GM23338 (cell line): ENCODE measurements around the gene BRSK1. TPM values are rescaled to one million over a fixed set of nuclear protein-coding genes. Genes with fewer than 3 reads are reported as not detected.

Experiments
- JUNB ChIP-seq: IDR thresholded peaks from one replicate; pipeline ENCODE4 v1.6.1; 2016; ENCODE audit warnings: antibody characterized with exemption; ENCODE audit not compliant: unreplicated experiment
- NANOG ChIP-seq: IDR thresholded peaks from 2 replicates; pipeline ENCODE4 v1.6.1; 2016; ENCODE audit warnings: antibody characterized with exemption, borderline replicate concordance
- POLR2AphosphoS5 ChIP-seq: IDR thresholded peaks from 2 replicates; pipeline ENCODE4 v1.6.1; 2016; ENCODE audit warnings: antibody characterized with exemption, low read depth
- STAT1 ChIP-seq: IDR thresholded peaks from one replicate; pipeline ENCODE4 v1.6.1; 2016; ENCODE audit warnings: antibody characterized with exemption; ENCODE audit not compliant: unreplicated experiment
- ZNF114 ChIP-seq: fragments of 250-450 bp; sonication (Bioruptor Pico); IDR thresholded peaks from 2 replicates; pipeline ENCODE4 v1.5.0; 2020; ENCODE audit warnings: mild to moderate bottlenecking, moderate library complexity
- polyA plus RNA-seq: library from polyadenylated mRNA; unstranded; fragments of >200 nt; fragmentation: Nextera tagmentation; extraction: Ambion mirVana; gene quantifications from 2 replicates; pipeline ENCODE4 v1.2.1, GENCODE V29; 2016
- total RNA-seq: library from RNA; depleted of rRNA; stranded (reverse); fragments of >200 nt; shearing (Covaris generic); gene quantifications from 2 replicates; pipeline ENCODE4 v1.2.3, GENCODE V29; 2014
- TF ChIP-seq, protein P1 (sequence below): fragments of 250-450 bp; sonication (Bioruptor Pico); IDR thresholded peaks from 2 replicates; pipeline ENCODE4 v1.5.0; 2020; ENCODE audit warnings: mild to moderate bottlenecking, moderate library complexity
- TF ChIP-seq, protein P2 (sequence below): IDR thresholded peaks from one replicate; pipeline ENCODE4 v1.6.1; 2018; ENCODE audit warnings: antibody characterized with exemption; ENCODE audit not compliant: unreplicated experiment

The BRSK1 gene
- total and polyA plus RNA-seq, 2 experiments from 2014 or later: 2.3 to 17.2 TPM

GRCh38 chr19:55265723-55266386, 17.9 kb upstream of the BRSK1 start (continued):
- TF ChIP-seq, protein P1, sequence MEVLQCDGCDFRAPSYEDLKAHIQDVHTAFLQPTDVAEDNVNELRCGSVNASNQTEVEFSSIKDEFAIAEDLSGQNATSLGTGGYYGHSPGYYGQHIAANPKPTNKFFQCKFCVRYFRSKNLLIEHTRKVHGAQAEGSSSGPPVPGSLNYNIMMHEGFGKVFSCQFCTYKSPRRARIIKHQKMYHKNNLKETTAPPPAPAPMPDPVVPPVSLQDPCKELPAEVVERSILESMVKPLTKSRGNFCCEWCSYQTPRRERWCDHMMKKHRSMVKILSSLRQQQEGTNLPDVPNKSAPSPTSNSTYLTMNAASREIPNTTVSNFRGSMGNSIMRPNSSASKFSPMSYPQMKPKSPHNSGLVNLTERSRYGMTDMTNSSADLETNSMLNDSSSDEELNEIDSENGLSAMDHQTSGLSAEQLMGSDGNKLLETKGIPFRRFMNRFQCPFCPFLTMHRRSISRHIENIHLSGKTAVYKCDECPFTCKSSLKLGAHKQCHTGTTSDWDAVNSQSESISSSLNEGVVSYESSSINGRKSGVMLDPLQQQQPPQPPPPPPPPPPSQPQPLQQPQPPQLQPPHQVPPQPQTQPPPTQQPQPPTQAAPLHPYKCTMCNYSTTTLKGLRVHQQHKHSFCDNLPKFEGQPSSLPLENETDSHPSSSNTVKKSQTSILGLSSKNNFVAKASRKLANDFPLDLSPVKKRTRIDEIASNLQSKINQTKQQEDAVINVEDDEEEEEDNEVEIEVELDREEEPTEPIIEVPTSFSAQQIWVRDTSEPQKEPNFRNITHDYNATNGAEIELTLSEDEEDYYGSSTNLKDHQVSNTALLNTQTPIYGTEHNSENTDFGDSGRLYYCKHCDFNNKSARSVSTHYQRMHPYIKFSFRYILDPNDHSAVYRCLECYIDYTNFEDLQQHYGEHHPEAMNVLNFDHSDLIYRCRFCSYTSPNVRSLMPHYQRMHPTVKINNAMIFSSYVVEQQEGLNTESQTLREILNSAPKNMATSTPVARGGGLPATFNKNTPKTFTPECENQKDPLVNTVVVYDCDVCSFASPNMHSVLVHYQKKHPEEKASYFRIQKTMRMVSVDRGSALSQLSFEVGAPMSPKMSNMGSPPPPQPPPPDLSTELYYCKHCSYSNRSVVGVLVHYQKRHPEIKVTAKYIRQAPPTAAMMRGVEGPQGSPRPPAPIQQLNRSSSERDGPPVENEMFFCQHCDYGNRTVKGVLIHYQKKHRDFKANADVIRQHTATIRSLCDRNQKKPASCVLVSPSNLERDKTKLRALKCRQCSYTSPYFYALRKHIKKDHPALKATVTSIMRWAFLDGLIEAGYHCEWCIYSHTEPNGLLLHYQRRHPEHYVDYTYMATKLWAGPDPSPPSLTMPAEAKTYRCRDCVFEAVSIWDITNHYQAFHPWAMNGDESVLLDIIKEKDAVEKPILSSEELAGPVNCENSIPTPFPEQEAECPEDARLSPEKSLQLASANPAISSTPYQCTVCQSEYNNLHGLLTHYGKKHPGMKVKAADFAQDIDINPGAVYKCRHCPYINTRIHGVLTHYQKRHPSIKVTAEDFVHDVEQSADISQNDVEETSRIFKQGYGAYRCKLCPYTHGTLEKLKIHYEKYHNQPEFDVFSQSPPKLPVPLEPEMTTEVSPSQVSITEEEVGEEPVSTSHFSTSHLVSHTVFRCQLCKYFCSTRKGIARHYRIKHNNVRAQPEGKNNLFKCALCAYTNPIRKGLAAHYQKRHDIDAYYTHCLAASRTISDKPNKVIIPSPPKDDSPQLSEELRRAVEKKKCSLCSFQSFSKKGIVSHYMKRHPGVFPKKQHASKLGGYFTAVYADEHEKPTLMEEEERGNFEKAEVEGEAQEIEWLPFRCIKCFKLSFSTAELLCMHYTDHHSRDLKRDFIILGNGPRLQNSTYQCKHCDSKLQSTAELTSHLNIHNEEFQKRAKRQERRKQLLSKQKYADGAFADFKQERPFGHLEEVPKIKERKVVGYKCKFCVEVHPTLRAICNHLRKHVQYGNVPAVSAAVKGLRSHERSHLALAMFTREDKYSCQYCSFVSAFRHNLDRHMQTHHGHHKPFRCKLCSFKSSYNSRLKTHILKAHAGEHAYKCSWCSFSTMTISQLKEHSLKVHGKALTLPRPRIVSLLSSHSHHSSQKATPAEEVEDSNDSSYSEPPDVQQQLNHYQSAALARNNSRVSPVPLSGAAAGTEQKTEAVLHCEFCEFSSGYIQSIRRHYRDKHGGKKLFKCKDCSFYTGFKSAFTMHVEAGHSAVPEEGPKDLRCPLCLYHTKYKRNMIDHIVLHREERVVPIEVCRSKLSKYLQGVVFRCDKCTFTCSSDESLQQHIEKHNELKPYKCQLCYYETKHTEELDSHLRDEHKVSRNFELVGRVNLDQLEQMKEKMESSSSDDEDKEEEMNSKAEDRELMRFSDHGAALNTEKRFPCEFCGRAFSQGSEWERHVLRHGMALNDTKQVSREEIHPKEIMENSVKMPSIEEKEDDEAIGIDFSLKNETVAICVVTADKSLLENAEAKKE (CRISPR knock-in tag): no peak
- no peak for TF ChIP-seq STAT1
- TF ChIP-seq POLR2AphosphoS5: no peak
- no peak for TF ChIP-seq ZNF114 (CRISPR knock-in tag)
- no peak for TF ChIP-seq NANOG
- TF ChIP-seq, protein P2, sequence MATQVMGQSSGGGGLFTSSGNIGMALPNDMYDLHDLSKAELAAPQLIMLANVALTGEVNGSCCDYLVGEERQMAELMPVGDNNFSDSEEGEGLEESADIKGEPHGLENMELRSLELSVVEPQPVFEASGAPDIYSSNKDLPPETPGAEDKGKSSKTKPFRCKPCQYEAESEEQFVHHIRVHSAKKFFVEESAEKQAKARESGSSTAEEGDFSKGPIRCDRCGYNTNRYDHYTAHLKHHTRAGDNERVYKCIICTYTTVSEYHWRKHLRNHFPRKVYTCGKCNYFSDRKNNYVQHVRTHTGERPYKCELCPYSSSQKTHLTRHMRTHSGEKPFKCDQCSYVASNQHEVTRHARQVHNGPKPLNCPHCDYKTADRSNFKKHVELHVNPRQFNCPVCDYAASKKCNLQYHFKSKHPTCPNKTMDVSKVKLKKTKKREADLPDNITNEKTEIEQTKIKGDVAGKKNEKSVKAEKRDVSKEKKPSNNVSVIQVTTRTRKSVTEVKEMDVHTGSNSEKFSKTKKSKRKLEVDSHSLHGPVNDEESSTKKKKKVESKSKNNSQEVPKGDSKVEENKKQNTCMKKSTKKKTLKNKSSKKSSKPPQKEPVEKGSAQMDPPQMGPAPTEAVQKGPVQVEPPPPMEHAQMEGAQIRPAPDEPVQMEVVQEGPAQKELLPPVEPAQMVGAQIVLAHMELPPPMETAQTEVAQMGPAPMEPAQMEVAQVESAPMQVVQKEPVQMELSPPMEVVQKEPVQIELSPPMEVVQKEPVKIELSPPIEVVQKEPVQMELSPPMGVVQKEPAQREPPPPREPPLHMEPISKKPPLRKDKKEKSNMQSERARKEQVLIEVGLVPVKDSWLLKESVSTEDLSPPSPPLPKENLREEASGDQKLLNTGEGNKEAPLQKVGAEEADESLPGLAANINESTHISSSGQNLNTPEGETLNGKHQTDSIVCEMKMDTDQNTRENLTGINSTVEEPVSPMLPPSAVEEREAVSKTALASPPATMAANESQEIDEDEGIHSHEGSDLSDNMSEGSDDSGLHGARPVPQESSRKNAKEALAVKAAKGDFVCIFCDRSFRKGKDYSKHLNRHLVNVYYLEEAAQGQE: no peak
- no peak for TF ChIP-seq JUNB
